ENCODE data around the gene CKAP2.
"Not testable (repeated sequence)": the region's sequence is repeated elsewhere in the genome, so short reads cannot be mapped to it uniquely, and the experiment has no call there.

The CKAP2 gene, protein sequence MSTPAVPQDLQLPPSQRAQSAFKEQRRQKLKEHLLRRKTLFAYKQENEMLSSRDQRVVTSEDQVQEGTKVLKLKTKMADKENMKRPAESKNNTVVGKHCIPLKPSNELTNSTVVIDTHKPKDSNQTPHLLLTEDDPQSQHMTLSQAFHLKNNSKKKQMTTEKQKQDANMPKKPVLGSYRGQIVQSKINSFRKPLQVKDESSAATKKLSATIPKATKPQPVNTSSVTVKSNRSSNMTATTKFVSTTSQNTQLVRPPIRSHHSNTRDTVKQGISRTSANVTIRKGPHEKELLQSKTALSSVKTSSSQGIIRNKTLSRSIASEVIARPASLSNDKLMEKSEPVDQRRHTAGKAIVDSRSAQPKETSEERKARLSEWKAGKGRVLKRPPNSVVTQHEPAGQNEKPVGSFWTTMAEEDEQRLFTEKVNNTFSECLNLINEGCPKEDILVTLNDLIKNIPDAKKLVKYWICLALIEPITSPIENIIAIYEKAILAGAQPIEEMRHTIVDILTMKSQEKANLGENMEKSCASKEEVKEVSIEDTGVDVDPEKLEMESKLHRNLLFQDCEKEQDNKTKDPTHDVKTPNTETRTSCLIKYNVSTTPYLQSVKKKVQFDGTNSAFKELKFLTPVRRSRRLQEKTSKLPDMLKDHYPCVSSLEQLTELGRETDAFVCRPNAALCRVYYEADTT

GRCh38 chr13:52454820-52455676 lies at the start of gene CKAP2:
Gene CKAP2, plus strand, starts transcription at chr13:52455478. Its CDS starts 79 bp downstream, at chr13:52455557.
- peak; percentile 85 to 96 for DNase-seq

- DNase-seq = no peak
Measured at GRCh38 chr13:52405767-52406494, 49.3 kb upstream of the CKAP2 start, which contains the start of gene THSD1. Gene THSD1, minus strand, starts transcription at chr13:52406172. Its CDS starts 3,572 bp downstream, at chr13:52402600.

DNA sequence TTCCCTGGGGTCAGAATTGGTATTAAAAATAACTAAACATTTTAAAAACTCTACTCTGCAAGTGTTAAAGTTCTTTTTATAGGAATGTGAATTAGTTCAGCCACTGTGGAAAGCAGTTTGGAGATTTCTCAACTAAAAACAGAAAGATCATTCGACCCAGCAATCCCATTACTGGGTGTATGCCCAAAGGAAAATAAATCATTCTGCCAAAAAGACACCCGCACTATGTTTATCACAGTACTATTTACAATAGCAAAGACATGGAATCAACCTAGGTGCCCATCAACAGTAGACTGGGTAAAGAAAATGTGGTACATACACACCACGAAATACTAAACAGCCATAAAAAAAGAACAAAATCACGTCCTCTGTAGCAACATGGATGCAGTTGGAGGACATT lies 48.6 kb upstream of the CKAP2 start:
- DNase-seq = no peak

DNA sequence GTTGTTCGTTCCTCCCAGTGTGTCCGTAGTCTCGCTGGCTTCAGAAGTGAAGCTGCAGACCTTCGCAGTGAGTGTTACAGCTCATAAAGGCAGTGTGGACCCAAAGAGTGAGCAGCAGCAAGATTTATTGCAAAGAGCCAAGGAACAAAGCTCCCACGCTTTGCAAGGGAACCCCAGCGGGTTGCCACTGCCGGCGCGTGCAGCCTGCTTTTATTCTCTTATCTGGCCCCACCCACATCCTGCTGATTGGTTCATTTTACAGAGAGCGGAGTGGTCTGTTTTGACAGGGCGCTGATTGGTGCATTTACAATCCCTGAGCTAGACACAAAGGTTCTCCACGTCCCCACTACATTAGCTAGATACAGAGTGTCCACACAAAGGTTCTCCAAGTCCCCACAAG lies 47.8 kb upstream of the CKAP2 start:
- DNase-seq = not testable (repeated sequence)

DNA sequence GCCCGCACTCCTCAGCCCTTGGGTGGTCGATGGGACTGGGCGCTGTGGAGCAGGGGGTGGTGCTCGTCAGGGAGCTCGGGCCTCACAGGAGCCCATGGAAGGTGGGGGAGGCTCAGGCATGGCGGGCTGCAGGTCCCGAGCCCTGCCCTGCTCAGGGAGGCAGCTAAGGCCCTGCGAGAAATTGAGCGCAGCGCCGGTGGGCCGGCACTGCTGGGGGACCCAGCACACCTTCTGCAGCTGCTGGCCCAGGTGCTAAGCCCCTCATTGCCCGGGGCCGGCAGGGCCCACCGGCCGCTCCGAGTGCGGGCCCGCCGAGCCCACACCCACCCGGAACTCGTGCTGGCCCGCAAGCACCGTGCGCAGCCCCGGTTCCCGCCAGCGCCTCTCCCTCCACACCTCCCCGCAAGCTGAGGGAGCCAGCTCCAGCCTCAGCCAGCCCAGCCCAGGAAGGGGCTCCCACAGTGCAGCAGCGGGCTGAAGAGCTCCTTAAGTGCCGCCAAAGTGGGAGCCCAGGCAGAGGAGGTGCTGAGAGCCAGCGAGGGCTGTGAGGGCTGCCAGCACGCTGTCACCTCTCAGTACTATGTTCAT lies 47.1 kb upstream of the CKAP2 start:
- not testable (repeated sequence) for DNase-seq

DNA sequence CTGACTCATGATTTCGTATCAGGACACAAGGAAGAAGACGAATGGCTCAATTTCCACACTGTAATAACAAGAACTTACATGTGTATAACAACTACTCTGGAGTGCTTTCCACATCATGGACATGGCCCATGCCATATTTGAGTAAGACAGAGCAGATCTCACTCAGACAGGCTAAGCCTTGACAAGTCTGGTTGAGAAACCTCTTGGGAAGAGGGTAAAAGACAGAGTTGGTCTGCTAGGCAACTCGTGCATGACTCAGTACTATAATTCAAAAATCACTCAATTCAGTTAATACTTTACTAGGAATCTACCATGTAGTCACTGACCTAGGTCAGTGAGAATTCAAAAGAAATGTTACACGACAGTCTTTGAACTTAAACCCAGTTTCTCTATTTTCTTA lies 43.6 kb upstream of the CKAP2 start:
- DNase-seq = no peak

DNA sequence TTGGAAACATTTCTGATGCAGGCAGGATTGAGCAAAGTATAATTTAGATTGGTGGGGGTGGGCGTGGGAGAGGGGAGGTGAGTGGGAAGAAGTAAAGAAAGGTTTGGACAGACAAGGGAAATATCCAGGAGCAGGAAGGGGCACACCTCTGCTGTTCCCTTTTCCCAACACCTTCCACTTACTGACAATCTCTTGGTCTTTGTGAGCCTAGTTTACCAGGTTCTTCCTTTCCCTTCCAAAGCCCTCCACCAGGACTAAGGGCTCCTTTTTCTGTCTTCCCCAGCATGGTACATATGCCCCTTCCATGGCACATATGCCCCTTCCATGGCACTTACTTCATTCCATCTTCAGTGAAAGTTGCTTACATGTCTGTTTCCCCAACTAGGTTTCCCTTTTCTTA lies 43.1 kb upstream of the CKAP2 start:
- no peak for DNase-seq

GRCh38 chr13:52414051-52414450 lies 41.2 kb upstream of the CKAP2 start:
- DNase-seq = no peak

DNA sequence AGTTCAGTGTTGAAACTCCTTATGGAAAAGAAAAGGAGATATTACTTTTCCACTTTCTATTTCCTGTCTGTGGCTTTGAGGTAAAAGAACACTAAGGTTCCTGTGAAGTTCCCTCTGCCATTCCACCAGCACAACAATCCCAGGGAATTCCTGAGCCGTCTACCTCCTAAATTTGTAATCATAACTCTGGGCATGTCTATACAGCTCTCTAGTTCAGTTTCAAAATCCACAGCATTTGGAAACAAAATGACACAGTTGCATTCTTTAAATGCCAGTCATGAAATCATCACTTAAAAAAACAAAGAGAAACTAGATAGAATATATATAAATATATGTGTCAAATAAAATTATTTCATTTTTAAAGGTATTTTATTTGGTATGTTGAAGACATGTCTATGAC lies 40.3 kb upstream of the CKAP2 start:
- no peak for DNase-seq

DNA sequence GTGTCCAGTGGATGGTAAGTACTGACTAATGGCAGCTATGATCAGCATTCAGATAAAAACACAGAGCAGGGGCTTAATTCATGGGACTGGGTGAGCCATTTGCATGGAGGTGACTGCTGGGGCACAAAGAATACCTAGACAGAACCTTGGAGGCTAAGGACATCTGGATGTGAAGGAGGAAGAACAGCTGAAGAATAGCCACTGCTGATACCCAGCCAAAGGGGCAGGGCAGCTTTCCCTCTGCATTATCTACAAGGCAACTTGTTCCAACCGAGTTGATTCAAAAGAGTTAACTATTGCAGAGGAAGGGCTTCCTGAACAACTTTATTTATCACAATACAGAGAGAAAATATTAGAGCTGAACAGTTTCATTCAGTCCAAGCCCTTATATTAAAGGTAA lies 36.2 kb upstream of the CKAP2 start:
- no peak for DNase-seq

DNA sequence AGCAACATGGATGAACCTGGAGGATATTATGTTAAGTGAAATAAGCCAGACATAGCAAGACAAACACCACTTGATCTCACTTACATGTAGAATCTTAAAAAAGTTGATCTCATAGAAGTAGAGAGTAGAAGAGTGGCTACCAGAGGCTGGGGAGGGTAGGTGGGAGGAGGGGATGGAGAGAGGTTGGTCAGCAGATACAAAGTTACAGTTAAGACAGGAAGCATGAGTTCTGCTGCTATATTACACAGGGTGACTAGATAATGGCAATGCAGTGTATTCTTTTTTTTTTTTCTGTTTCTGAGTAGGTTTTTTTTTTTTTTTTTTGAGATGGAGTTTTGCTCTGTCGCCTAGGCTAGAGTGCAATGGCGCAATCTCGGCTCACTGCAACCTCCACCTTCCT lies 34.1 kb upstream of the CKAP2 start:
- no peak for DNase-seq

- DNase-seq = no peak
Measured at GRCh38 chr13:52428295-52428694, 27.0 kb upstream of the CKAP2 start.

DNA sequence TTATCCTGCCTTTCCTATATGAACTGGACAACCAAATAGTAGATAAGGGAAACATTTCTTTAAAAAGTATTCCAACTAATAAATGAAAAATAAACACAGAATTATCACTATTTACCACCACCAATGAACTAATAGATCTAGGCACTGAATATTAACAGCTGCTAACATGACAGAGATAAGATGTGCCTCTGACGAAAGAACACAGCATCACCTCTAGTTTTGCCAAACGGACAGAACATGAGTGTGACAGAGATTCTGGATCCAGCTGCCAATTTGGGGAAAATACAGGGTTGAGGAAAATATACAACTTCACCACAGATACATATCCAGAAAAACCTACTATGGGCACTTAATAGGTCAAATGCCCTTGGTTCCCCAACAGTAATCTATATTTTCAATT lies 22.8 kb upstream of the CKAP2 start:
- no peak for DNase-seq

GRCh38 chr13:52446265-52446664 lies 9.0 kb upstream of the CKAP2 start:
- DNase-seq = no peak

DNA sequence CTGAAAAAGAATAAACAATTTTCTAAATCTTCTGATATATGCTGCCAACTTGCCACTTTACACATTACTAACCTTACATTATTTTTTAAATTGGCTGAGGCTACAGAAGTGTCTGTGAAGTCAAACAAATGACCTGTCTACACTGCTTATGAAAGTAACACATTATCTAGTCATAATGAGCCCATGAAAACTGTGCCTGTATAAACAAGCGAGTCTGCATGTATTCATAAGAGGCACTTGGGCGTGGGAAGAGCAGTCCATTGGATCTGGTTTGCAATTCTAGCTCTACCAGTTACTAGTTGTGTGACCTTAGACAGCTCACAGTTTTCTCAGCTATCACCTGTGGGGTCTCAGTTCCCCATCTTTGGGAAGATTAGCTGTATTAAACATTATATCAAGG lies 7.9 kb upstream of the CKAP2 start:
- no peak for DNase-seq

DNA sequence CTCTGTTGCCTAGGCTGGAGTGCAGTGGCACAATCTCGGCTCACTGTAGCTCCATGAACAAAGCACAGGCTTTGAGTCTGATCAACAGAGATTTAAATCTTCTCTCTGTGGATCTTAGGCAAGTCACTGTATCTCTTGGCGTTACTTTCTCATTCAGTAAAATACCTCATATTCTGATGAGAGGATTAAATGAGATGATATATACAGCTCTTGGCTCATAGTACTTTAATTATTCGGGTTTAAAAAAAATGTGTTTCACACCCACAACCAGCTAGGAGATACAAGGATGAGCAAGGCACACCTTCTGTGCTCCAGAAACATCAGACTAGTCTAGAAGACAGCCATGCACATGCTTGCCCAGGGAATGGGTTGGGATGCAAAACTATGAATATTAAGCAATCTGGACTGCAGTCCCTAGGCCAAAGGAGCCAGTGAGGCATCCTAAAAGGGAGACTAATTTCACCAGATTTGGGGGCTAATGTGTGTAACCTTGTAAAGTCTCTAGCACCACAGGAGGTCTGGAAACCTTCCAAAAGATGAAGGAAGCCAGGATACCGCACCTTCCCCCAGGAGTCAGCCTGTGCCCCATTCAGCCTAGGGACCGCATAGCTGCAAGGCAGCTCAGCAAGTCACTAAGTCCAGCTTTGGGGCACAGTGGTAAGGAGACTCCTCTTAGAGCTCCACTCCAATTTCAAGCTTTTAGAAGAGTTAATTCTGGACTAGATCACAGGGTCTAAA lies 7.3 kb upstream of the CKAP2 start:
- DNase-seq = no peak

GRCh38 chr13:52449331-52450011 lies 5.8 kb upstream of the CKAP2 start:
- no peak for DNase-seq

DNA sequence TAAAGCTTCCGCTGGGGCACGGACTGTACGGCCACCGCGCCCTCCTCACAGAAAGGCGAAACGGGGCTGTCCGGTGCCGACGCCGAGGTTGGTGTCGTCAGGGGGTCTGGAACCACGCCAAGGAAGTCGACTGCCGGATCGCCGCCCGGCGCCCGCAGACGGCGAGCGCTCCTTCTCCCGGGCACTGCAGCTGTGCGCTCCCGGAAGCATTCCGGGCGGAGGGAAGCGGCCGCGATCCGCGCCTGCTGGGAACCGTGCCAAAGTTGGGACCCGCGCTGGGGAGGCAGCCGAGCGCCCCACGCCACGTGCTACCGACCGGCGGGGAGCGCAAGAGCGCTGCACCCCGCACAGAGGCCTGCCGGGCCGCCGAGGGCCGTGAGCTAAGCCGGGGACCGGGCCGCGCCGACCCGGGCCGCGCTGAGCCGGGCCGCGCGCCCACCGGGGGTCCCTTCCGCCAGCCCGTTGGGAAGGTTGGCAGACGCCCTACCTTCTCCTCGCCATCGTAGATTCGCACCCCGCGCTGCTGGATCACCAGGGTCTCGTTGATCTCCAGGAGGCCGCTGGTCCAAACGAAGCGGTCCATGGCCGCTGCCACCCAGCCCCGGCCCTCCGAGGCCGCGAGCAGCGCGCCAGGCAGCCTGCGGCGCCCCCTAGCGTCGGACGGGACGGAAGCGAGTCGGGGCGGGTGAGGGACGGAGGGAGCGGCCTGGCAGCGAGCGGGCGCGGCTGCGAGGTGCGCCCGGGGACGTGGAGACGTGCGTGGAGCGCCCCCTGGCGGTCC lies 5.1 kb upstream of the CKAP2 start, which contains the start of gene VPS36:
Gene VPS36, minus strand, starts transcription at position 623 of the 781 bp plus-strand sequence. Its CDS starts 40 bp downstream, at position 583.
- peak; percentile 89 to 96 for DNase-seq

GRCh38 chr13:52450793-52451116 lies 4.5 kb upstream of the CKAP2 start:
- DNase-seq = no peak
